Uterus (tissue), 2 donors: ENCODE data around the gene ZNF431.

ENCODE experiments used
- CTCF ChIP-seq, 4 experiments: fragments of 200-600 bp in 2 of 4; fragments of 450-650 bp in 2 of 4; sonication (generic) in 2 of 4; IDR thresholded peaks; one replicate each; pipeline ENCODE4 v1.5.1; 2016 to 2019; ENCODE audit warnings: antibody characterized with exemption in 4 of 4, mild to moderate bottlenecking in 2 of 4, moderate library complexity in 1 of 4
- POLR2A ChIP-seq, 2 donors: fragments of 450-650 bp; IDR thresholded peaks; one replicate each; pipeline ENCODE4 v1.6.1; 2016; ENCODE audit warnings: antibody characterized with exemption in 2 of 2, mild to moderate bottlenecking in 1 of 2, moderate library complexity in 1 of 2

- TF ChIP-seq CTCF (IDR thresholded peaks at IDR 0.05), result no peak
- TF ChIP-seq POLR2A (IDR thresholded peaks at IDR 0.05), result no peak
These were observed 11.6 kb upstream of the ZNF431 start for GRCh38 chr19:21130097-21130775.
